Coronary artery (tissue), 2 donors: ENCODE results near the gene WWC1.

ENCODE experiments used
- DNase-seq: peaks from one replicate; pipeline ENCODE4 v3.0.0-alpha.2; 2017; ENCODE audit warnings: low spot score
- H3K27ac ChIP-seq, 2 donors: fragments of 200-600 bp; sonication (generic); one replicate each; pipeline ENCODE4 v1.5.1; 2016 to 2019
- H3K4me3 ChIP-seq: fragments of 200-600 bp; sonication (generic); 2 replicates; pipeline ENCODE4 v1.5.1; 2016; ENCODE audit warnings: mild to moderate bottlenecking, moderate library complexity
- CTCF ChIP-seq: fragments of 200-600 bp; sonication (generic); IDR thresholded peaks from one replicate; pipeline ENCODE4 v1.5.1; 2019; ENCODE audit warnings: antibody characterized with exemption

The WWC1 gene

GRCh38 chr5:168471785-168472184 is 180.3 kb downstream of the WWC1 start:
- Histone ChIP-seq H3K4me3 (no peak overlapping the region), H3K27ac (no peak overlapping the region)
- TF ChIP-seq CTCF = no peak

GRCh38 chr5:168472329-168472728 is 180.9 kb downstream of the WWC1 start:
- no peak for TF ChIP-seq CTCF
- no peak overlapping the region for H3K27ac ChIP-seq
- H3K4me3 ChIP-seq = no peak overlapping the region
- DNase-seq = no peak

More at GRCh38 chr5:168471785-168472184, 180.3 kb downstream of the WWC1 start:
- no peak for DNase-seq

DNA sequence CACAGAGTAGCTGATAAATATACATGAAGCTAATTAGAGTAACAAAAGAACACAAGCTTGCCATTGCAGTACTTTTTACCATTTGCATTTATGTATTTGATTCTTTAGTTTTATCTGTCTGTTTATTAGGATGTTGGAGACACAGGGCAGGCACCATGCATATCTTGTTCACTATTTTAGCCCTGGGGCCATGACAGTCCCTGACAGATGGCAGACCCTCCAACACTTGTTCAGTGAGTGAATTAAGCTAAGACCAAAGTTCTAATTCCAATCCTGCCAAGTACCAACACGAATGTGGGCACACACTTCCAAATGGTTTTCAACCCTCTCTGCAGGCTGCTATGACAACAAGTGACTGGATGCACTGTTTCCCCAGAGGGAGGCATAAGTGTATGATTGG is 182.9 kb downstream of the WWC1 start:
- Histone ChIP-seq H3K27ac (no peak overlapping the region), H3K4me3 (no peak overlapping the region)
- no peak for TF ChIP-seq CTCF
- DNase-seq = no peak

DNA sequence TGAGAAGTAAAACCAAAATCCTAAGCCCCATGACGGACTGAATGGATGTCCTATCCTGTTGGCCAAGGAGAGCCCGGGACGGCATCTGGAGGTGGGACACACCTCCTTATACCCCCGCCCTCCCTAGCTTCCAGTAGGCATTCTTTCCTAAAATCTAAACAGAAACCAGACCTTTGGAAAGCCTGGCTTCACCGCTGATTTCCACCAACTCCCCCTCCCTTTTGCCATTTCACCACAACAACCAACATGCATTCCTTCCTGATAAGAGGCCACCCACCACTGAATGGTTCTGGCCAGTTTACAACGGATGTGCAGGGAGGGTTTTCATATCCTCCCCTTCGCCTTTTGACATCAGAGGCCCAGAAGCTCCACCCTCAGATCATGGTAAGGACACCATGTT is 185.6 kb downstream of the WWC1 start:
- H3K27ac ChIP-seq = no peak overlapping the region
- DNase-seq = no peak
- TF ChIP-seq CTCF = no peak
- H3K4me3 ChIP-seq = no peak overlapping the region

GRCh38 chr5:168479166-168479565 is 187.7 kb downstream of the WWC1 start:
- TF ChIP-seq CTCF = no peak
- DNase-seq = no peak
- no peak overlapping the region for H3K27ac ChIP-seq
- no peak overlapping the region for H3K4me3 ChIP-seq

DNA sequence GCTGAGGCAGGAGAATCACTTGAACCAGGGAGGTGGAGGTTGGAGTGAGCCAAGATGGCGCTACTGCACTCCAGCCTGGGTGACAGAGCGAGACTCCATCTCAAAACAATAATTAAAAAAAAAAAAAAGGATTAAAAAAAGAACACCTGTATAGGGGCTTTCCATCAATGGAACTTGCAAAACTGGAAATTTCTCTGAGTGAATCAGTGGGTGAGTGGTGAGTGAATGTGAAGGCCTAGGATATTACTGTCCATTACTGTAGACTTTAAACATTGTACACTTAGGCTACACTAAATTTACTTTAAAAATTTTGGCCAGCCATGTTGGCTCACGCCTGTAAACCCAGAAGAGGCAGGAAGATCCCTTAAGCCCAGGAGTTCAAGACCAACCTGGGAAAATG is 189.2 kb downstream of the WWC1 start:
- no peak for DNase-seq
- Histone ChIP-seq H3K27ac (no peak overlapping the region), H3K4me3 (no peak overlapping the region)
- no peak for TF ChIP-seq CTCF

DNA sequence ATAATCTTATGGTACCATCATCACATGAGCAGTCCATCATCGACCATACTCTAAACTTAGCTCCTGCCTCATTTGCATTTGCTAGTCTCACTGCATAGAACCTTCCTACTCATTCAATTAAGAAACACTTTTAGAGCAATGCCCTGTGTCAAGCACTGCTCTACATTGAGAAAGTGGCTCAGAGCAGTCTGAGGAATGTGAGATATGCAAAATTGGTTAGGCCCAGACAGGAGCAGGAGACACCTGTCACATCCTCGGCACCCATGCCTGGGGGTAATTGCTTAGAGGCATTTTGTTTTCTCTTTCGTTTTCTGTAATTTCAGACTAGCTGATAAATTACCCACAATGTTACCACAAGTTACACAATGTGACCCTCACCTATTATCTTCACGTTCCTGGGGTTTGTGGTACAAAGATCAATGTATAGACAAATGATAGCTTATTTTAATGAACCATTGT is 189.9 kb downstream of the WWC1 start:
- Histone ChIP-seq H3K4me3 (no peak overlapping the region), H3K27ac (no peak overlapping the region)
- no peak for TF ChIP-seq CTCF
- no peak for DNase-seq
